GM13976 (cell line): ENCODE data around the gene GJC3.
A peak's percentile ranks its signal among the peaks of the same experiment; 100 is the strongest.

Experiments
- DNase-seq: peaks from one replicate; pipeline ENCODE4 v3.0.0; 2012; ENCODE audit warnings: low spot score
- CTCF ChIP-seq: IDR thresholded peaks from 2 replicates; pipeline ENCODE4 v1.5.1; 2012; ENCODE audit warnings: borderline replicate concordance, mild to moderate bottlenecking; ENCODE audit not compliant: insufficient read depth; ENCODE audit errors: extremely low read depth, missing control alignments, control extremely low read depth
- in situ Hi-C: fragments of 300-500 bp; cut with MboI; formaldehyde crosslinking; loops from one replicate; pipeline ENCODE4 v1.12.0; 2022; ENCODE audit warnings: low sequenced_read_pairs, mixed read lengths, inconsistent platforms; ENCODE audit not compliant: unreplicated experiment

The GJC3 gene

GRCh38 chr7:99918959-99919813 is 10.2 kb downstream of the GJC3 start, which contains the start of gene TRIM4:
TSS of gene TRIM4 (minus strand) at chr7:99919530. CDS start at chr7:99919401, 129 bp downstream.
- TF ChIP-seq CTCF, result no peak
- DNase-seq, result peak; percentile 96
- in situ Hi-C loops, result loop anchor here (10.0 kb wide), 1 partner anchor 66 kb away; no protein-coding TSS in a partner anchor

GRCh38 chr7:99910976-99911375 is 18.4 kb downstream of the GJC3 start:
- in situ Hi-C loops, result loop anchor here (10.0 kb wide), 1 partner anchor 74 kb away; no protein-coding TSS in a partner anchor
- no peak for TF ChIP-seq CTCF
- DNase-seq, result no peak

GRCh38 chr7:99901581-99901980 is 27.8 kb downstream of the GJC3 start:
- TF ChIP-seq CTCF, result no peak
- in situ Hi-C loops, result no loop called here
- DNase-seq, result no peak

- in situ Hi-C loops, result no loop called here
- no peak for DNase-seq
- no peak for TF ChIP-seq CTCF
Measured at GRCh38 chr7:99899830-99900519, 29.4 kb downstream of the GJC3 start.

- no peak for TF ChIP-seq CTCF
- DNase-seq, result no peak
- in situ Hi-C loops, result no loop called here
Measured at GRCh38 chr7:99898836-99899235, 30.6 kb downstream of the GJC3 start.

- in situ Hi-C loops, result no loop called here
- DNase-seq, result no peak
- TF ChIP-seq CTCF, result no peak
Measured at GRCh38 chr7:99898023-99898357, 31.4 kb downstream of the GJC3 start.
